C4-2B (cell line): ENCODE results near the gene PRPF19.

ENCODE experiments used
- CTCF ChIP-seq: fragments of 450-650 bp; conservative IDR thresholded peaks from 2 replicates; pipeline ENCODE4 v1.5.1; 2017; ENCODE audit warnings: mild to moderate bottlenecking
- ZFX ChIP-seq: fragments of 450-650 bp; IDR thresholded peaks from 2 replicates; pipeline ENCODE4 v1.6.1; 2017

- TF ChIP-seq CTCF = no peak
- TF ChIP-seq ZFX = no peak
These were observed 8.9 kb downstream of the PRPF19 start for GRCh38 chr11:60897496-60897895.
